Occipital lobe (tissue), 2 donors: ENCODE results near the gene COPE. TPM values are rescaled to one million over a fixed set of nuclear protein-coding genes. Genes with fewer than 3 reads are reported as not detected.
A peak's percentile ranks its signal among the peaks of the same experiment; 100 is the strongest.

Experiments
- DNase-seq: peaks from one replicate; lab custom pipeline; 2025; lab: John Stamatoyannopoulos, UW
- total RNA-seq: library from RNA; depleted of rRNA; stranded (reverse); fragments of >200 nt; gene quantifications from one replicate; pipeline ENCODE4 v1.2.3, GENCODE V29; 2014

COPE gene
- total RNA-seq, 1 donor from 2014 or later, result 78.3 TPM

- no peak for DNase-seq
Observed at GRCh38 chr19:18868380-18869022, 50.7 kb downstream of the COPE start.

- DNase-seq, result no peak
Observed at GRCh38 chr19:18867751-18868150, 51.4 kb downstream of the COPE start.

GRCh38 chr19:18867199-18867598 is 52.0 kb downstream of the COPE start:
- no peak for DNase-seq

- DNase-seq, result no peak
Observed at GRCh38 chr19:18866800-18867123, 52.4 kb downstream of the COPE start.

- DNase-seq, result peak; percentile 31
Observed at GRCh38 chr19:18865973-18866799, 53.0 kb downstream of the COPE start.

GRCh38 chr19:18865106-18865972 is 53.8 kb downstream of the COPE start:
- no peak for DNase-seq

GRCh38 chr19:18863843-18864362 is 55.3 kb downstream of the COPE start:
- DNase-seq, result no peak

GRCh38 chr19:18862976-18863842 is 56.0 kb downstream of the COPE start:
- no peak for DNase-seq

- no peak for DNase-seq
Observed at GRCh38 chr19:18861917-18862316, 57.3 kb downstream of the COPE start.

GRCh38 chr19:18861235-18861634 is 58.0 kb downstream of the COPE start:
- DNase-seq, result no peak

GRCh38 chr19:18860725-18861124 is 58.5 kb downstream of the COPE start:
- DNase-seq, result no peak

GRCh38 chr19:18860302-18860700 is 58.9 kb downstream of the COPE start:
- no peak for DNase-seq

- DNase-seq, result no peak
Observed at GRCh38 chr19:18859676-18860301, 59.4 kb downstream of the COPE start.

- no peak for DNase-seq
Observed at GRCh38 chr19:18858906-18859646, 60.1 kb downstream of the COPE start.

GRCh38 chr19:18857223-18857622 is 62.0 kb downstream of the COPE start:
- no peak for DNase-seq

- DNase-seq, result peak; percentile 75
Observed at GRCh38 chr19:18856385-18857126, 62.6 kb downstream of the COPE start.

- DNase-seq, result no peak
Observed at GRCh38 chr19:18855647-18856384, 63.4 kb downstream of the COPE start.

GRCh38 chr19:18854982-18855381 is 64.2 kb downstream of the COPE start:
- no peak for DNase-seq
